Dedifferentiated amniotic fluid mesenchymal stem cell (primary cell): Measurements from ENCODE around the gene KRTAP5-9.
"Not testable (repeated sequence)": the region's sequence is repeated elsewhere in the genome, so short reads cannot be mapped to it uniquely, and the experiment has no call there.

Experiments used
- DNase-seq: peaks from one replicate; pipeline ENCODE4 v3.0.0-alpha.2; 2016; ENCODE audit errors: extremely low spot score

Gene KRTAP5-9

DNA sequence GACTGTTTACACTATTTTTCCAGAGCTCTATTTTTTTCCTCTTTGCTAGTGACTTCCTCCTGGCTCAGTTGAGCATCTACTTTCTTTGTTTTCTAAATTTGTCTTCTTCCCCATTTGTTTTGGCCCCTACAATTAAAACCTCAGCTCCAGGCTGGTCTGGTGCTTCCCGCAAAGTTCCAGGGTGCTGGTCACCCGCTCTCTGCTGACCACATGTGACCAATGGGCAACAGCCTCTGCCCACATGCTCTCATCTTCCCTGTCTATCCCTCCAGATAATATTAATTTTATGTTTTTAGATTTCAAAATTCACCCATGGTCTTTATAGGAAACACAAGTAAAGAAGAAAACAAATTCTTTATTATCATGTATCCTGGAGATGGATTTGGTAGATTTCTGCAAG is 34.7 kb downstream of the KRTAP5-9 start:
- DNase-seq: not testable (repeated sequence)

DNA sequence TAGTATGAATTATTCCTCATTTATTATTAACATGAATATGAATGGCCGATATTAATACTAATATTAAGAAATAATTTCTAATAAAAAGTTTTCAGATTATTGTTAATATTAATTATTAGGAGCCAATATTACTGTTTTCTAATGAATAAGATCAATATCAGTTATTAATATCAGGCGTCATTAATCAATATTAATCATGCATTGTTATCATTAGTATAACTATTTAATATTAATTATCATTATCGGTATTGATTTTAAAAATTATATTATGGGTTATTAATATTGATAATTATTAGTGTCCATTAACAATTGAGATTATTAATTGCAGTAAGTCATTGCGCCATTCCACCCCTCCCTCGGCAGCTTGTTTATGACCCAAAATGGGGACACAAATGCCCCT is 37.5 kb downstream of the KRTAP5-9 start:
- not testable (repeated sequence) for DNase-seq

DNA sequence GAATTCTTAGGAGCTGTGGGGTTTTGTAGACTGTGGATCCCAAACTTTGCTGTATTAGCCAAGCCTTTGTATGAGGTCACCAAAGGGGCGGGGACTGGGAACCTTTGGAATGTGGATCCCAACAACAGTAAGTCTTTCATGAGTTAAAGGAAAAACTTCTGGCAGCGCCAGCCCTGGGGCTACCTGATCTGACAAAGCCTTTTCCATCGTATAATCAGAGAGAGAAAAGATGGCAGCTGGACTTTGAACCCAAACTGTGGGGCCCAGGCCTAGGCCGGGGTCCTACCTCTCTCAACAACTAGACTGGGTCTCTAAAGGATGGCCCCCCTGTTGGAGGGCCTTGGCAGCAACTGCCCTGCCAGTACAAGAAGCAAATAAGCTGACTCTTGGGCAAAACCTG is 40.1 kb downstream of the KRTAP5-9 start:
- DNase-seq: not testable (repeated sequence)

DNA sequence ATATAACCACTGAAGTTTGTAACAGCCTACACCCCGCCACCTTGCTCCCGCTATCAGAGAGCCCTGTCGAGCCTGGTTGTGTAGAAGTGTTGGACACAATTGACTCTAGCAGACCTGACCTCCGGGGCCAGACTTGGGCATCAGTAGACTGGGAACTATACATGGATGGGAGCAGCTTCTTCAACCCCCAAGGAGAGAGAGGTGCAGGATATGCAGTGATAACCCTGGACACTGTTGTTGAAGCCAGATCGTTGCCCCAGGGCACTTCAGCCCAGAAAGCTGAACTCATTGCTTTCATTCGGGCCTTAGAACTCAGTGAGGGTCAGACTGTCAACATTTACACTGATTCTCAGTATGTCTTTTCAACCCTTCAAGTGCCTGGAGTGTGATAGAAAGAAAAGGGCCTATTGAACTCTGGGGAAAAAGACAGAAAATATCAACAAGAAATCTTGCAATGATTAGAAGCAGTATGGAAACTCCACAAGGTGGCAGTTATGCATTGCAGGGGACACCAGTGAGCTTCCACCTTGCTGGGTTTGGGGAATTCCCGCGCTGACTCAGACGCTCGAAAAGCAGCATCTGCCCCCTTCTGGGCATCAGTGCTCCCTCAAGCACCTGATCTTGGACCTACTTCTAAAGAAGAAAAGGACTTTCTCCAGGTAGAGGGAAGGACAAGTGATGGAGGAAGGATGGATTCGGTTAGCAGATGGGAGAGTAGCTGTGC is 40.8 kb downstream of the KRTAP5-9 start:
- DNase-seq: not testable (repeated sequence)

DNA sequence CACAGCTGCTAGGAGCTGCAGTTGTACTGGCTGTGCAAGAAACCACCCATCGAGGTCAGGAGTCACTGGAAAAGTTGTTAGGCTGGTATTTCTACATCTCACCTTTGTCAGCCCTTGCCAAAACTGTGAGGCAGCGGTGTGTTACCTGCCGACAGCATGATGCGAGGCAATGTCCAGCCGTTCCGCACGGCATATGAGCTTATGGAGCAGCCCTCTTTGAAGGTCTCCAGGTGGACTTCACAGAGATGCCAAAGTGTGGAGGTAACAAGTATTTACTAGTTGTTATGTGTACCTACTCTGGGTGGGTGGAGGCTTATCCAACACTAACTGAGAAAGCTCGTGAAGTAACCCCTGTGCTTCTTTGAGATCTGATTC is 41.3 kb downstream of the KRTAP5-9 start:
- DNase-seq: not testable (repeated sequence)
